Fibroblast of upper back skin (primary cell): ENCODE measurements around the gene TAS2R16.

Experiments used
- DNase-seq: peaks from one replicate; pipeline ENCODE4 v3.0.0-alpha.2; 2013

The TAS2R16 gene, protein sequence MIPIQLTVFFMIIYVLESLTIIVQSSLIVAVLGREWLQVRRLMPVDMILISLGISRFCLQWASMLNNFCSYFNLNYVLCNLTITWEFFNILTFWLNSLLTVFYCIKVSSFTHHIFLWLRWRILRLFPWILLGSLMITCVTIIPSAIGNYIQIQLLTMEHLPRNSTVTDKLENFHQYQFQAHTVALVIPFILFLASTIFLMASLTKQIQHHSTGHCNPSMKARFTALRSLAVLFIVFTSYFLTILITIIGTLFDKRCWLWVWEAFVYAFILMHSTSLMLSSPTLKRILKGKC

DNA sequence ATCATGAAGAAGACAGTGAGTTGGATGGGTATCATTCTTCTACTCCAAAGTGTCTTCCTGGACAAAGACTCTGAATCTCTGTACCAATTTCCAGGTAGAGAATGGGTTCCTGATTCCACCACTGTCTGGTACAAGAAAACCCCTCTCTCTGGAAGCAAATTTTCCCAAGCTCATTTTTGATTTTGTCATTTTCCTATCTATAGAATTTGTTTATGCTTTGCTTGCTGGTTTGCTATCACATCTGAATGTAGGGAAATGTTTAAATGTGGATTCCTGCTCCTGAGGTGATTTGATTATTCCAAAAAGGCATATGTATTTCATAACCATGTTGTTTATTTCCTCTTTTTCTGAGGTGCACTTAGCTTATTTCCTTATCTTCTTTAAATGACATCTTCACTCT, at the start of gene TAS2R16:
TSS of gene TAS2R16 (minus strand) at position 101 of the 400 bp plus-strand sequence. CDS start at position 35, 66 bp downstream.
- no peak for DNase-seq

DNA sequence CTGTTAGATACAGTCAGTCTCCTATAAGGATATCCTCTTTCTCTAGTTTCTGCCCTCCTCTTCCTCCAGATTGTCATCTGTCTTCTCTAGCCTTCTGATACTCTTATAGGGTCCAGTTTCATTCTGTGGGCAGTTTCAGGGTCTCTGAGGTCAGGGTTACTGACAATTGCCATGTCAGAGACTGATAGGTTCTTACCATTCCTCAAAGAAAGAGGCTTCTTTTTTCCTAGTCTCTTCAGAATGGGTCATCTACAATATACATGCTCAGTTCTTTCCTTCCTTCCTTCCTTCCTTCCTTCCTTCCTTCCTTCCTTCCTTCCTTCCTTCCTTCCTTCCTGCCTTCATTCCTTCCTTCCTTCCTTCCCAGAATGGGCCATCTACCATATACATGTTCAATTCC, 48.1 kb upstream of the TAS2R16 start:
- DNase-seq: no peak

DNA sequence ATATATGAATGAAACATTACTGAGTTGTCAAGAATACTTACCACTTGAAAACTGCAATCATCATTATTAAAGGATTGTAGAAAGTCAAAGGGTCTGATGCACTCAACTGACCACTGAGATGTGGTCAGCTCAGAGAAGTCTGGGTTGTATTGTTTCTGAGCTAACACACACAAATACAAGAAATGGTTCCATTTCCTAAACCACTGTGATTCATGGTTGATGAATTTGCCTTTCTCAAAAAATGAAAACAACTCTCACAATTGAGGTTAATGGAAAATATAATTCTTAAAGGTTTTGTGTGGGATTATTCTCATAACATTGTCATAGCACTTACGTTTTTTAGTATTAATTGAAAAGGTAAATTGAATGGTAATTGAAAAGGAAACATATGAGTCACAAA, 45.6 kb upstream of the TAS2R16 start:
- no peak for DNase-seq

DNA sequence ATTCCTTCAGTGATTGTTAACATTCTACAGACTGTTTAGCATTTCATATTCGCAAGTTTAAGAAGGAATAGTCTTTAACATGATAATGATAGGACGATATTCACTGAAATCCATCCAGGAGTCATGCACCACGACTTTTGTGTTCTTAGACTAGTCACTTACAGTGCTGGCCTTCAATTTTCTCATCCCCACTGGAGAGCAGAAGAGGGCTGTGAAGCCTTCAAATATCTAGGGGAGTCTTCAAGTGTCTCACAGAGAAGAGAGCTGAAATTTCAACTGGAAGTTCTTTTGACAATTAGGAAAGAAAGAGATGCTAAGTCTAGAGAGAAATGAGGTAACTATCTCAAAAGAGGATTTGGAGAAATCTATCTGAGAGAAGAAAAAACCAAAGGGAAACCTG, 43.8 kb upstream of the TAS2R16 start:
- DNase-seq: no peak

DNA sequence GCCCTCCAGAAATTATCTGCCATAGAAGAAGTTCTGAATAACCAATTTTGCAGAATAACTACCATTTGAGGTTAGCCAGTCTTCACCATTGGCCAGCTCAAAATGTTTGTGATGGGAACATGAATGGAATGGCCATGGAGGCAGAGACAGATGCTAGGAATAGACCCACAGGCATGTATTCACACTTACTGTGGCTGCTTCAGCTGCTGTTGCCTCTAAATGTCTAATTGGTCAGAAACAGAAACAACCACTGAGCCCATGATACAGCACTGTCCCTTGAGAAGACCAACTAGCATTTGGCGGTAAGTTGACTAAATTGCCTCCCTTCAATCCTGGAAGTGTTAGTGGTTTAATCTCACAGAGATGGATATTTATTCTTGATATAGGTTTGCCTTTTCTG, 38.6 kb upstream of the TAS2R16 start:
- no peak for DNase-seq

DNA sequence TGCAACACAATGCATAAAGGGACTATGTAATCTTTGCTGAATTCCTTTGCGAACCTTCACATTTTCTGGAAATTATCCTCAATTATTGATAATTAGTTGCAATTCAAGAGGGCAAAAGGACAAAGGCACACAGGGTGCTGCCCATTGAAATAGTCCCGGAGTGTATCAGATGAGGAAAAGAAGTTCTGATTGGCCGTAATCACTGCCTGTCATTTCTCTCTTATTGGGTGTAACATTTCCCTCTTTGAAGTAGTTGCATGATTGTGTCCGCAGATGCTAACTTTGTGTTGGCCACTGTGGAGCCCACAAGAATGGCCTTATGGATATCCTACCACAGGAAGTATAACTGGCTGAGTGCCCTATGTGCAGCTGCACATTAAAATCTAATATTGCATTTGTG, 35.1 kb upstream of the TAS2R16 start:
- DNase-seq: no peak

DNA sequence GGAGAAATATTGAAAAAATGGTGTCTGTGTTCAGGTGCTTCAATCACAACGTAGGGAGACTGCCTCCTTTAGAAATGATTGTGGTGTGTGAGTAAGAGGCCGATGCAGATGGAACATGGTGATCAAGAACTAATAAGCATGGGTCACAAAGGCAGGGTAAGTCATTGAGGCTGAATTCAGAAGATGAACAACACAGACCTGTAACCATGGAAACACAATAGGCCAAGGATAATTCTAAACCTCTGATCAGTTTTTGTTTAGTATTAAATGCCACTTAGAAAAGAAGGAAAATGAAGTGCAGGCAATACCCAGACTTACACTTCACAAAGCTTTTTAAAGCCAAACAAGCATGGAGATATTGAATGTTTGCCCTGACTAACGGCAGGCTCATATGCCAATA, 32.8 kb upstream of the TAS2R16 start:
- DNase-seq: no peak

DNA sequence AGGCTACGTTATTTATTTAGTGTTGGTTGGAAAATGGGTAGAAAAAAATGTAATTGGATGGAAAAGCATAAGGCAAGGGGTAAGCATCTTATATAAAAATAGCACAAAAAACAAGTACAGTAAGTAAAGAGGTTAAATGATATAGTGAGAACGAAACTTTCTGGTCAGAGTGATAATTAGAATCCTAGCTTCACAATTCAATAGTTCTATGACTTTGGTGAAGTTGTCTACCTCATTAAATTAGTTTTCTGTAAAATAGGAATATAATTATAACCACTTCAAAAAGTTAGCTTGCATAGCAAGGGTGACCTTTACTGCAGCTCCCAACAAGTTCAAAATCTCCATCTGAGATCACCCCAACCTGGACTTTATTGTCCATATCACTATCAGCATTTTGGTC, 30.8 kb upstream of the TAS2R16 start:
- no peak for DNase-seq

DNA sequence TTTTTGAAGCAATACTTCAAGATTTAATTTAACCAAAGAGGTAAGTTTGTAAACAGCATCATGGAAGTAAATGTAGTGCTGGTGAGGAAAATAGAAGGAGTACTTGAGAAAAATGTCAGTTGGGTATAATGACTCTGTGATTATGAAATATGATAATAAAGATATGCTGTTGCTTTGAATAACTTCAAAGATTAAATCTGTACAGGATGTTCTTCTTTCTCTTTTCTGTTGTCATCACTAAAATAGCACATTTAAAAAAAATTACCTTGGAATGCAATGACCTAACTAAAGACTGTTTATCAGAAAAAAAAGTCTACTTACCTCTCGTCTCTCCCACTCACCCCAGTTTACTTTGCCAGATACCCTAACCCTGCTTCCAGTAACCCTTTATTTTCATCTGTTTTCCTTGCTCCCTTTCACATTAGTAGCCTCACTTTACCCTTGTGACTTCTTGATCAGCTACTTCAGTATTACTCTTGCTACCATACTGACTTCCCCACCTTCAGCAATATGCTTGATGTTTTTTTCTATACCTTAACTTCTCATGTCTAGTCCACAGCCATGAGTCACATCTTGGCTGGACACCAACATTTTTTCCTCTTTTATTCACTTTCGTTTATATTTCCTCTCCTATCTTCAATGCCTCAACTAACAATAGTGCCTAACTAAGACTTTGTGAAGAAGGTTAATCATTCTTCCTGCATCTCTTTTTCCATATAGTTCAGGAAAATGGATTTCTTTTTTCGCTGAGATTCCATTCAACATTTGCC, 29.7 kb upstream of the TAS2R16 start:
- DNase-seq: peak; percentile 30

DNA sequence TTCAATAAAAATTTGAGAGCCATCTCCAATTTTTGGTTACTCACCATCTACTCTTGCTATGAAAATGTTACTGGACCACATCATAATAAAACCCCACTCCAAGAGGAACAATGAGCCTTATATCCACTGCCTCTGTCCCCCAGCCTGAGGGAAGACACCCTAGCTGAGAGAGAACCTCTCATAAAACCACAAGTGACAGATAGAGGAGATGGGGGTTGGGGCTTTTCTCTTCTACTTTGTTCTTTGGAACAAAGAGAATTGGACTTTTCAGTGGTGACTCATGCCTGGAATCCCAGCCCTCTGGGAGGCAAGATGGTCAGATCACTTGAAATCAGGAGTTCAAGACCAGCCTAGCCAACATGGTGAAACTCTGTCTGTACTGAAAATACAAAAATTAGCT, 27.6 kb upstream of the TAS2R16 start:
- DNase-seq: no peak

DNA sequence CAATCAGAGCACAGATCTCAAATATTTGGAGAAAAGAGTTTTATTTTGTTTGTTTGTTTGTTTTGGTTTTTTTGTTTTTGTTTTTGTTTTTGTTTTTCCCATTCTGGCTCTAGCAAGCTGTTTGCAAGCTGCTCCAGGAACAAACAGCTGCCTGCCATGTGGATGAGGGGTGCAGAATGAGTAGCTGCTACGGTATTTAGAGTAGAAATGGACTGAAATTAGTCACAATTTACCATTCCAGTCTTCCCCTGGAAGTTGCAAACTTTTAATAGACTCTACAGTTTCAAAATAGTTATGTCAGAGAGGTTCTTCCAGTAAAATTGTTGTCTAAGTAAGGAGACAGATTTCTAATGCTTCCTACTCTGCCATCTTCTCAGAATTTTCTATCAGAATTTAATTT, 27.1 kb upstream of the TAS2R16 start:
- peak; percentile 6 for DNase-seq

DNA sequence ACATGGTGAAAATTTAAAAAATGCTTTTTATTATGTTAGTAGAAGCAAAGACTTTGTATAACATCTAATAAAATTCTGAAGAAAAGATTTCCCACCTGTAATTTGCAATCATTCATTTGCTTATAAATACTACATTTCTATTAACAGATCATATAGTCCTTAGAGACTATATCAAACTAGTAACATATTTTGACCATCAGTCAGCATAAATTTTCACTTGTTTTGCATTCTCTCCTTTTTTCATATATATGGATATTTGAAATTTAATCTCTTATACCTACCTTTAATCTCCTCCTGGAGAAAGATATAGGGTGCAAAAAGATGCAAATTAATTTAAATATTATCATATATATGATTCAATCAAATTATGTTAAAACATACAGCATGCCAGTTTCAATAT, 16.9 kb upstream of the TAS2R16 start:
- DNase-seq: no peak

DNA sequence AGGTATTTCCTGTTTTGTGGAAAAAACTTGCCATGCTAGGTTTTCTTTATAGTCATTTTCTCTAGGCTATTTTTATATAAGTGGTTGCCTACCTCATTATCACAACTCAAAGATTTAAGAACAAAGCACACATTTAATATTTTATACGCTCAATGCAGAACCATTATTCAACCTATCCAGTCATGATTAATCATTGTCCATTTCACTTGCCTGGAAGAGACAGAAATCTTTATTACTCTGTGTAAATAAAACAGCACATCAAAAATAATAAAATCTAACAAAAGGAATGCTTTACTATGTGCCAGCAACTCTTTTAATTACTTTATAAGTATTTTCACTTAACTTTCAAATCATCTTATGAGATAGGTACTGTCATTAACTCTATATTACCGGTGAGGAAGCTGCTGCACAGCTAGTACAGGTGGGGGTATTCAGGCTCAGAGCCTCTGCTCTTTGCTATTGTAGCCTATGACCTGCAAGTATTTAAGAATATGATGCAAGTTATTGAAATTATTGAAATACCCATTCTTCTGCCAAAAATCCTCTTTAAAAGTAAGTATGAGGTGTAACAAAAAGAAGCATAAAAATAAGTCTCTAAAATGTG, 16.4 kb upstream of the TAS2R16 start:
- DNase-seq: no peak

DNA sequence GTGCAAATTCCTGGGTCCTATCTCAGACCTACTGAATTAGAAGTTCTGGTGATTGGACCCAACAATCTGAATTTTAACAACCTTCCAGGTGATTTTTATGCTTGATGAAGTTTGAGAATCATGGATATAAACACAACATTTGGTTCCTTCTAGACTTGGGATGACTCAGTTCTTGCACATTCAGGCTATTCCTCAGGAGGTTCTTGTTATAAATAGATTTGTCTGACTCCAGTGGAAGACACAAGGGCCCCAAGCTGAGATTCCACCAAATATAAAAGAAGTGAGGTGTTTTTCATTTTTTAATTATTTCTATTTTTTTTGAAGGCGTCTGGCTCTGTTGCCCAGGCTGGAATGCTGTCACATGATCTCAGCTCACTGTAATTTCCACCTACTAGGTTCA, 9.4 kb upstream of the TAS2R16 start:
- peak; percentile 4 for DNase-seq

DNA sequence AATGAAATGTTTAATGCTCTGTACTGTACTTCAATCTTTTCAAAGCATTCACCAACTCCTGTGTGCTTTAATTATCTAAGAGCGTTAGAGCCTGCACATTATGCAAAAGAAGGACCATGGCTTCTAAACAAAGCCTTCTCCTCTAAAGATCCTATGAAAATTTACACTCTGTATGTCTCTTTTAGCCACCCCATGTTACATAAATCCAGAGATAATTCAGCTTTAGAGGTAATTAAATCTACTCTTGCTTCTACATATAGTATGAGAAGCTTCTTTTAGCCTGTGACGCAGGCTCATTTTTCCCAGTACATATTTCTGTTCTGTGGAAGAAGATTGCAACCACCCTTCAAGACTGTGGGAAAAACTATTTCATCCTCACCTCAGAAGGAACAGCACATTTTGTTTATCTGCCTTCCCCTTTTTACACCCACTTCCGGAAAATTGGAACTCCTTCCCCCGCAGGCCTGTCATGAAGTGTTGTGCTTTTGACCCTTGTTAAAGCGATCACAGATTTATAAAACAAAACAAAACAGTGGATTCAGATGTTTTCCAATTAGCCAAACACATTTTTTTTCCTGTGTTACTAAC, 8.1 kb upstream of the TAS2R16 start:
- no peak for DNase-seq

DNA sequence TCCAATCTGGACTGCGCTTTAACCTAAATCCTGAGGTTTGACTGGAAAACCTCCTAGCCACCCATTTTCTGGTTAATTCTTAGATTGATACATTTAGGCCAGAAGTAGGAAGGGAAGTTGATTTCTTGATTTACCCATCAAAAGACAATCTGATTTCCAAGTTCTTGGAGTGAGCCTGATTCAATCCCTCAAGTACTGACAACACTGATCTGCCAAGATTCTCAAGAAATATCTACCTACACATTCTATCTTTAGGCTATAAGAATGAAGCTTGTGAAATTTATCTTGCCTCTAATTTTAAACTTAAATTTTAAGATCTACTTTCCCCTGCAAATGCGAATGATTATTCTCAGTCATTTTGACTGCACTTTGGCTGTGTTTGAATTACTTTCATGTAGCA, 5.9 kb downstream of the TAS2R16 start:
- no peak for DNase-seq

DNA sequence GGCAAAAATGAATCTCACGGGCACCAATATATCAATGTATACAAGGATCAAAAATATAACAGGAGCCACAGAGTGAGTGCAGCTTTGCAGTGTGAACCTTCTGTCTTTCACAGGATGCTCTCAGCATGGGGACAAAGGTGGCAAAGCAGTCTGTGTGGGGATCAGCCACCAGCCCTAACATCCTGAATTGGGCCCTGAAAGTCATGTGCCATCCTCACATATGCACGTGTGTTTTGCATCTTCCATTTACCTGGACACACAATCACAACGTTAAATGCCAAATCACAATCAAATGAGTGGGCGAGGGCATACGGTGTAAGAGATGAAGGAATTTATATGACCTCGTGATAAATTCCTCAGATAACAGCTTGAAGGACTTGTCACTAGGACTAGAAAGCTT, 6.5 kb downstream of the TAS2R16 start:
- DNase-seq: no peak

DNA sequence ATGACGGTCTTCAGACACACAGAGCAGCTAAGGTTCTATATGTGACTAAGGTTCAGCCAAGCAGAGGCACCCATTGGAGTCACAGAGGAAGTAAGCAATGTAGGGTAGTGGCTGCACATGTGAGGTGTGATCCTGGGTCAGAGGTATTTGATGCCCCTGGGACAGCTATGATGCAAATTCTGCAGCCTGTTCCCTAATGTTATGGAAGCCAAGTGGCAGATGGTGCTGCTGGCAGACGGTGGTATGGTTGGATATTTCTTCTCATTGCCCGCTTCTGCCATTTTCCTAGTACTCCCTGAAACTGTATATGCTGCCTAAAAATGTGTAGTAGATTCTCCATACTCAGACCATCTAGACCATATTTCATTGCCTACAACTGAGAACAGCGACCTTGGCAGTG, 7.2 kb downstream of the TAS2R16 start:
- no peak for DNase-seq

DNA sequence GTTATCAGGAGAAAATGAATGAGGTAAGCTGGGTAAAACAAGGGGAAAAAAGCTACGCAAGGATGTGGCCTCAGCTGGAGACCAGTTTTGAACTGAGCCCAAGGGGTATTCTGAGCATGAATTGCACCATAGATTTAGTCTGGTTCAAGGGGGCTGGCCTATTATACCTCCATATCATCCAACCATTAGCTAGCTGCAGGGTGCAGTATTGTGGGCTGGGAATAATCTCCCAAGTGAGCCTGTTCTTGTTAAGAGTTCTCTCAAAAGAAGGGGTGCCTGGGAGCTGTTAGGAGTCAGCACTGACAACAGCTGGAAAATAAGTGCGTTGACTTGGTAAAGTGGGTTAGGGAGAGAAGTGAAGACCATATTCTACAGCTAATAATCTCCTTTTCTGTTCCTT, 8.0 kb downstream of the TAS2R16 start:
- no peak for DNase-seq

DNA sequence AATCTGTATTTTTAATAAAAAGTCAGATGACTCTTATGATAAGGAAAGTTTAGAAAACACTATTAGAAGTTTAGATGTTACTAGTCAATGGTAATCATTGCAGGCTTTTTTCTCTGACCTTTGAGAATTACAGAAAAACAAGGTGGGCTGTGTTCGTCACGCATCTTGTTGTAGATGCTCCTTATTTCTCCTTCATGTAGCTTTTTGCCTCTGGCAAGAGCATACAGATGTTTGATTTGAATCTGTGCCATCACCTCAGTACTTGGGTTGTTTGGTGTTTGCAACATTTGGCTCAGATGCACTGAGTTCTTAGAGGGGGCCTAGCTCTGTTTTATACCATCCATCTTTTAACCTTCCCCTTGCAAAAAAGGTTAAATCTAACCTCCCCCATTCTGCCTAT, 11.5 kb downstream of the TAS2R16 start:
- DNase-seq: no peak

DNA sequence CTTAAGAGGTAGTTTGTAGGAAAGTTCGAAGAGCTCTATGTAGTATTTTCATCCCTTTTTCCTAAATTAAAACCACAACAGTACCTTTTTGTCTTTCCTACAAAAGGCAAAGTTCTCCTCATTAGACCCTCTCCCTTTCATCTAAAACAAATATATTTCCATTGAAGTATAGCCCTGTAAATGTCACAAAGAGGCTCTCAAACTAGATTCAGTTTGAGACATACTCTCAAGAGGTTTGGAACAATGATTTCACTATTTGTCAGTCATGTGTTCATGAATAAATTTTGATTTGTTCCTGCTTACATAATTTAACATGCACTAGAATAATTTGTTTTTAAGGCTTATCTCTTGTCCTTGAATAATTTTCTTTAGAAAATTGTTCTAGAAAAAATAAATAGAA, 12.2 kb downstream of the TAS2R16 start:
- DNase-seq: no peak

DNA sequence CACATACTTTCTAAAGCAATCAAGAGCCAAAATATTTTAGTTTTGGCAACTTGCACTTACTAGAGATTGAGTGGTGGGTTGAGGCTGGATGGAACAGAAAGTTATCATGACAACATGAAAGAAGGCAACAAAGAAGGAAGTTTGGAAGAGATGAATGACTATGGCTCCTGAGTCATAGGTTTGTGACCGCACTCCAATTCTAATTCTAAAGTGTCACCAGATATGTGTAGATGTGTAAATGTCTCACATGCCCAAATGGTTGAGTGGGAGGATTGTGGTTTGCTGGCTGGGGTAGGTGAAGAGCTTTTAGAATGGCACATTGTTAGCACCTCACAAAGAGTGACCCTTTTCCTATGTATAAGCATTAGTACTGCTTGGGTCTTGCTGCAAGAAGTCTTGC, 20.2 kb downstream of the TAS2R16 start:
- no peak for DNase-seq

DNA sequence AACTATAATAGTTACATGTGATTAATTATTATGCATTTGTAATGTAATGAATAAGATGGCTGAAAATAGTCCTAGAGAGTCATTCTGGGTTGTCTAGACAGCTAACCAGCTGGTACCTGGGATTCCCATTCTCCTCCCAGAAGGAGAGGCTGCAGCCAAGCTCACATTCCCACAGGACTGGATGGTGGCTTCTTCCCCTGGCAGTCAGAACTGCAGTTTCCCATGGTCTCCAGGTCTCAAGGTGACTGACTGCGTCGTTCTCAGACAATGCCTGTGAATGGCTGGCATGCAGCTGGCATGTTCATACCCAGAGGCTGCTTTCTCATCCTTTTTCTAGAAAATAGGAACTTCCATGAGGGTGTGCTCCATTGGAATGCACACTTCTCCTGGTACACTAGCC, 21.3 kb downstream of the TAS2R16 start:
- no peak for DNase-seq

DNA sequence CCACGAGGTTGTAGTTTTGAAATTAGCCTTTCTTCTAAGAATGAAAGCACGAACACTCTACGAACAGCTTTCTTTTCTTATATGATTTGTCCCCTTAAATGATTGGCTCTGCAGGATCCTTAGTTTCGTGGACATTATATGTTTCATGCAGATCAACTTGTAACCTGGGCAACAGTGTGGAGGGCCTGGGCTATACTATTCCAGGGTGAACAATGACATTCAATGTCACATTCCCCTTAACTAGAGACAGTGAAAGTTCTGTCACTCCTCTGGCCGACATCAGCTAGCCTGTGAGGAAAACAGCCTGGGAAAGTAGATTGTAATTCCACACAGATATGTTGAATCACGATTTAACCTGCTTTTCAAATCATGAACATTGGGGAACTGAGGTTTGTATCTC, 23.4 kb downstream of the TAS2R16 start:
- no peak for DNase-seq
